Measurements from ENCODE around the gene HPD.

DNA sequence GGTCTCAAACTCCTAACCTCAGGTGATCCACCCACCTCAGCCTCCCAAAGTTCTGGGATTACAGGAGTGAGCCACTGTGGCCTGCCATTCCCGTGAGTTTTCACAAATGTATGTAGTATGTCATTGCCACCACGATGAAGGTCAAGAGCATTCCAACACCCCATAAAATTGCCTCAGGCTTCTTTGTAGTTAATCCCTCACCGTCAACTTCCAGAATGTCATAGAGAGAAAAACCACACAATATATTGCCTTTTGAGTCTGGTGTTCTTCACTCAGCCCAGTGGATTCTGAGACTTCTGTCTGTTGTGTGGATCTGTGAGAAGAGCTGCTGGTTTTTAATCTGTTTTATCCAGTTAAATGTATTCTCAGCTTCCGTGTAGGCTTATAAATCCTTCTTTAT is 47.1 kb upstream of the HPD start:
- TF ChIP-seq, protein P1, sequence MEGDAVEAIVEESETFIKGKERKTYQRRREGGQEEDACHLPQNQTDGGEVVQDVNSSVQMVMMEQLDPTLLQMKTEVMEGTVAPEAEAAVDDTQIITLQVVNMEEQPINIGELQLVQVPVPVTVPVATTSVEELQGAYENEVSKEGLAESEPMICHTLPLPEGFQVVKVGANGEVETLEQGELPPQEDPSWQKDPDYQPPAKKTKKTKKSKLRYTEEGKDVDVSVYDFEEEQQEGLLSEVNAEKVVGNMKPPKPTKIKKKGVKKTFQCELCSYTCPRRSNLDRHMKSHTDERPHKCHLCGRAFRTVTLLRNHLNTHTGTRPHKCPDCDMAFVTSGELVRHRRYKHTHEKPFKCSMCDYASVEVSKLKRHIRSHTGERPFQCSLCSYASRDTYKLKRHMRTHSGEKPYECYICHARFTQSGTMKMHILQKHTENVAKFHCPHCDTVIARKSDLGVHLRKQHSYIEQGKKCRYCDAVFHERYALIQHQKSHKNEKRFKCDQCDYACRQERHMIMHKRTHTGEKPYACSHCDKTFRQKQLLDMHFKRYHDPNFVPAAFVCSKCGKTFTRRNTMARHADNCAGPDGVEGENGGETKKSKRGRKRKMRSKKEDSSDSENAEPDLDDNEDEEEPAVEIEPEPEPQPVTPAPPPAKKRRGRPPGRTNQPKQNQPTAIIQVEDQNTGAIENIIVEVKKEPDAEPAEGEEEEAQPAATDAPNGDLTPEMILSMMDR (conservative IDR thresholded peaks at IDR 0.05; ENCODE audit: low read length) = no peak
- TF ChIP-seq EZH2phosphoT487 (IDR thresholded peaks at IDR 0.05; ENCODE audit: borderline replicate concordance, low read depth, low read length) = no peak
